NB4 (cell line): ENCODE data around the gene ZNF786.

Experiments used
- POLR2A ChIP-seq: IDR thresholded peaks from 2 replicates; pipeline ENCODE4 v1.6.1; 2011; ENCODE audit warnings: mild to moderate bottlenecking; ENCODE audit not compliant: insufficient read length; ENCODE audit errors: extremely low read depth
- TF ChIP-seq, protein P1 (sequence below): IDR thresholded peaks from one replicate; pipeline ENCODE4 v1.5.1; 2012; ENCODE audit warnings: low read depth, low read length

DNA sequence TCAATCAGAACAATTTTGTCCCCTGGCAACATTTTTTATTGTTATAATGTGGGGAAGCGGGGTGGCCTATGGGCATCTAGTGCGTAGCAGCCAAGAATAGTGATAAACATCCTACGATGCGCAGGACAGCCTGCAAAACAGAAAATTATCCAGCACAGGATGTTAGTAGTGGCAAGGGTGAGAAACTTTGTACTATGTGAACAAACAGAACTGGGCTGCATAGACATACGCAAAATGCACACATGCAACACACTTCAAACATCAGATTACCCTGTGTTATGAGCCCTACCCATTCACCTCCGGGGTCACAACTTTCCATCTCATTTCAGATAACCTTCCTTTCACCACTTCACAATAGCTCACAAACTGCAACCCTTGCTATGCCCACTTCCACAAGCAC, 3.1 kb downstream of the ZNF786 start:
- no peak for TF ChIP-seq POLR2A
- TF ChIP-seq, protein P1, sequence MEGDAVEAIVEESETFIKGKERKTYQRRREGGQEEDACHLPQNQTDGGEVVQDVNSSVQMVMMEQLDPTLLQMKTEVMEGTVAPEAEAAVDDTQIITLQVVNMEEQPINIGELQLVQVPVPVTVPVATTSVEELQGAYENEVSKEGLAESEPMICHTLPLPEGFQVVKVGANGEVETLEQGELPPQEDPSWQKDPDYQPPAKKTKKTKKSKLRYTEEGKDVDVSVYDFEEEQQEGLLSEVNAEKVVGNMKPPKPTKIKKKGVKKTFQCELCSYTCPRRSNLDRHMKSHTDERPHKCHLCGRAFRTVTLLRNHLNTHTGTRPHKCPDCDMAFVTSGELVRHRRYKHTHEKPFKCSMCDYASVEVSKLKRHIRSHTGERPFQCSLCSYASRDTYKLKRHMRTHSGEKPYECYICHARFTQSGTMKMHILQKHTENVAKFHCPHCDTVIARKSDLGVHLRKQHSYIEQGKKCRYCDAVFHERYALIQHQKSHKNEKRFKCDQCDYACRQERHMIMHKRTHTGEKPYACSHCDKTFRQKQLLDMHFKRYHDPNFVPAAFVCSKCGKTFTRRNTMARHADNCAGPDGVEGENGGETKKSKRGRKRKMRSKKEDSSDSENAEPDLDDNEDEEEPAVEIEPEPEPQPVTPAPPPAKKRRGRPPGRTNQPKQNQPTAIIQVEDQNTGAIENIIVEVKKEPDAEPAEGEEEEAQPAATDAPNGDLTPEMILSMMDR = no peak
